Heart left ventricle (tissue), 16 donors: ENCODE results near the gene KIRREL1. TPM values are rescaled to one million over a fixed set of nuclear protein-coding genes. Genes with fewer than 3 reads are reported as not detected.

Experiments used
- ATAC-seq, 4 donors: fragments of 200-7000 bp; cut with Tn5 transposase; one replicate each; pipeline ENCODE4 v1.9.1; 2020 to 2022; ENCODE audit warnings: moderate library complexity in 4 of 4, mild to moderate bottlenecking in 3 of 4, moderate number of reproducible peaks in 1 of 4
- DNase-seq, 5 donors: peaks; one replicate each; pipeline ENCODE4 v3.0.0-alpha.2; 2020
- H3K27ac ChIP-seq, 12 donors: fragments of 200-600 bp; sonication (generic) in 4 of 12; one replicate each; pipeline versions ENCODE4 v1.5.0 to v1.8.0; 2016 to 2022; ENCODE audit warnings: mild to moderate bottlenecking in 2 of 12
- H3K27me3 ChIP-seq, 9 donors: fragments of 200-600 bp; sonication (generic) in 2 of 9; one replicate each; pipeline versions ENCODE4 v1.5.1 to v1.8.0; 2016 to 2022; ENCODE audit warnings: mild to moderate bottlenecking in 3 of 9
- H3K36me3 ChIP-seq, 9 donors: fragments of 200-600 bp; sonication (generic) in 2 of 9; one replicate each; pipeline versions ENCODE4 v1.5.0 to v1.8.0; 2018 to 2022; ENCODE audit warnings: mild to moderate bottlenecking in 2 of 9
- H3K4me1 ChIP-seq, 12 donors: fragments of 200-600 bp; sonication (generic) in 4 of 12; one replicate each; pipeline versions ENCODE4 v1.5.0 to v1.8.0; 2016 to 2022; ENCODE audit warnings: mild to moderate bottlenecking in 3 of 12
- H3K4me3 ChIP-seq, 12 donors: fragments of 200-600 bp; sonication (generic) in 4 of 12; one replicate each; pipeline versions ENCODE4 v1.5.0 to v1.8.0; 2017 to 2022; ENCODE audit warnings: mild to moderate bottlenecking in 9 of 12, moderate library complexity in 4 of 12
- H3K9me3 ChIP-seq, 12 donors: fragments of 200-600 bp; sonication (generic) in 4 of 12; one replicate each; pipeline versions ENCODE4 v1.5.0 to v1.8.0; 2016 to 2022; ENCODE audit warnings: mild to moderate bottlenecking in 1 of 12
- CTCF ChIP-seq, 12 donors: fragments of 200-600 bp; sonication (generic) in 4 of 12; IDR thresholded peaks; one replicate each; pipeline versions ENCODE4 v1.5.0 to v1.8.0; 2018 to 2022; ENCODE audit warnings: antibody characterized with exemption in 12 of 12, mild to moderate bottlenecking in 5 of 12
- POLR2A ChIP-seq, 2 donors: fragments of 450-650 bp; IDR thresholded peaks; one replicate each; pipeline ENCODE4 v1.6.1; 2017; ENCODE audit warnings: antibody characterized with exemption in 2 of 2, mild to moderate bottlenecking in 2 of 2, moderate library complexity in 2 of 2
- WGBS, 4 donors: extraction: QIAGEN DNeasy Blood & Tissue Kit in 2 of 4; methylation state at CpG; one replicate each; pipeline versions ENCODE4 v1.1.5 to v1.1.7; 2013 to 2018; 5-methylcytosine and 5-hydroxymethylcytosine counted together
- intact Hi-C, 10 donors: fragments of 100-400 bp; cut with DNase I; formaldehyde crosslinking; loops; one replicate each; pipeline versions ENCODE4 v1.11.1 to v1.14.2; 2022
- polyA plus RNA-seq, 2 donors: library from polyadenylated mRNA; stranded (reverse); fragments of 200-250 nt; gene quantifications; one replicate each; pipeline ENCODE4 v1.2.3, GENCODE V29; 2013
- total RNA-seq, 9 donors: library from RNA; depleted of rRNA in 2 of 9; stranded (reverse); fragments of >200 nt in 2 of 9; fragmentation: NEBNext Ultra II Directional in 3 of 9; extraction: Animal tissue kit (Norgen Biotek cat#: 25700) in 3 of 9; gene quantifications; one replicate each; pipeline versions ENCODE4 v1.1.0 to v1.2.4, GENCODE V29; 2016 to 2023
- donor health status: ischemic (EF 13 %, LVEDD 7.1; RV severe dilation, severe dysfunction).
- donor health status: healthy with polysubstance abuse.
- donor health status: DM: no; HTN: yes; CAD: no.
- donor health status: DM: no; HTN: no; CAD: no.
- donor health status: ischemic (EF 25% LVEDD 6.9; RV normal size, moderate dysfunction).
- donor health status: ischemic (EF 25% LVEDD 5.7; RV mildly dilated, moderate dysfunction).
- donor health status: healthy.
- donor health status: DM: yes; HTN: yes; CAD: no.
- donor health status: ischemic (EF 35%, LVEDD 5.7; RV mildly dilated, moderate dysfunction).
- donor health status: nonischemic (EF 11% LVEDD 7.7; RV severe dilation, severe dysfunction).
- donor health status: DM: yes; HTN: yes; CAD: no.
- donor health status: PGD.
- donor health status: ischemic (EF 29% LVEDD 5.4; RV normal size, mild dysfunction).
- donor health status: nonischemic (EF 23%, LVEDD 6.1; RV moderate dilation, normal function).

The KIRREL1 gene
- total and polyA plus RNA-seq, 11 donors: 3.2 to 22.7 (median 8.2) TPM

GRCh38 chr1:158027508-158027907 is 34.1 kb downstream of the KIRREL1 start:
- no peak for DNase-seq
- TF ChIP-seq CTCF (IDR thresholded peaks at IDR 0.05): no peak
- no peak for TF ChIP-seq POLR2A (IDR thresholded peaks at IDR 0.05)
- peak overlapping the region in 2 of 12 donors; percentile 9 to 39 for H3K27ac ChIP-seq
- H3K36me3 ChIP-seq: peaks cover 0 to 17% (median 0%) of the 10 kb centered on the region in 9 donors
- WGBS, 4 donors: 93 to 98% (median 97%) methylated on average over 2 of the region's 2 CpGs
- intact Hi-C loops: loop anchor here in 1 of 10 donors (5.0 kb wide), 1 partner anchor 35 kb away; the partner anchor contains the start of gene KIRREL1
- H3K27me3 ChIP-seq: no peaks in the 10 kb centered on the region
- peaks cover 0 to 49% (median 31%) of the 10 kb centered on the region in 12 donors for H3K4me1 ChIP-seq
- H3K4me3 ChIP-seq: no peak overlapping the region
- no peaks in the 10 kb centered on the region for H3K9me3 ChIP-seq
- ATAC-seq: no peak

GRCh38 chr1:158028969-158029368 is 35.5 kb downstream of the KIRREL1 start:
- peaks cover 0 to 17% (median 0%) of the 10 kb centered on the region in 9 donors for H3K36me3 ChIP-seq
- no peaks in the 10 kb centered on the region for H3K27me3 ChIP-seq
- DNase-seq (no peak), ATAC-seq (no peak)
- H3K9me3 ChIP-seq: no peaks in the 10 kb centered on the region
- TF ChIP-seq POLR2A (IDR thresholded peaks at IDR 0.05) (no peak), CTCF (IDR thresholded peaks at IDR 0.05) (no peak)
- intact Hi-C loops: loop anchor here in 1 of 10 donors (5.0 kb wide), 1 partner anchor 37 kb away; the partner anchor contains the start of gene KIRREL1
- H3K27ac ChIP-seq: no peak overlapping the region
- 40 to 66% (median 54%) methylated on average over 4 of the region's 4 CpGs for WGBS, 4 donors
- no peak overlapping the region for H3K4me3 ChIP-seq
- peaks cover 0 to 35% (median 21%) of the 10 kb centered on the region in 12 donors for H3K4me1 ChIP-seq

GRCh38 chr1:158035014-158035413 is 41.6 kb downstream of the KIRREL1 start:
- no peaks in the 10 kb centered on the region for H3K9me3 ChIP-seq
- peaks cover 0 to 47% (median 18%) of the 10 kb centered on the region in 12 donors for H3K4me1 ChIP-seq
- 70 to 78% (median 77%) methylated on average over 3 of the region's 3 CpGs for WGBS, 4 donors
- peaks cover 0 to 11% (median 0%) of the 10 kb centered on the region in 9 donors for H3K36me3 ChIP-seq
- H3K27me3 ChIP-seq: no peaks in the 10 kb centered on the region
- no peak overlapping the region for H3K27ac ChIP-seq
- intact Hi-C loops: loop anchor here in 6 of 10 donors (2.0 to 10.0 kb wide), 6 partner anchors 40 to 52 kb away; partner anchors contain the start of gene KIRREL1 (in 3 of the 6)
- H3K4me3 ChIP-seq: no peak overlapping the region
- TF ChIP-seq POLR2A (IDR thresholded peaks at IDR 0.05) (no peak), CTCF (IDR thresholded peaks at IDR 0.05) (no peak)
- ATAC-seq (no peak), DNase-seq (no peak)

GRCh38 chr1:158035976-158036583 is 42.6 kb downstream of the KIRREL1 start:
- peak in 2 of 4 donors; percentile 40 to 52 for ATAC-seq
- peak in 2 of 5 donors; percentile 35 to 51 for DNase-seq
- Histone ChIP-seq H3K4me1 (peaks cover 0 to 47% (median 18%) of the 10 kb centered on the region in 12 donors), H3K4me3 (no peak overlapping the region), H3K27me3 (no peaks in the 10 kb centered on the region), H3K9me3 (no peaks in the 10 kb centered on the region), H3K27ac (no peak overlapping the region), H3K36me3 (peaks cover 0 to 3% (median 0%) of the 10 kb centered on the region in 9 donors)
- 55 to 59% (median 57%) methylated on average over 8 of the region's 8 CpGs for WGBS, 4 donors
- no peak for TF ChIP-seq POLR2A (IDR thresholded peaks at IDR 0.05)
- TF ChIP-seq CTCF (IDR thresholded peaks at IDR 0.05): peak; percentile 63 to 83 (median 76)
- intact Hi-C loops: loop anchor here in 9 of 10 donors (1.0 to 10.0 kb wide), 7 partner anchors 41 to 51 kb away; partner anchors contain the start of gene KIRREL1 (in 3 of the 9)
